ENCODE data around the gene INPP5D.
"Not testable (repeated sequence)": the region's sequence is repeated elsewhere in the genome, so short reads cannot be mapped to it uniquely, and the experiment has no call there.

INPP5D gene

GRCh38 chr2:233185963-233186362, 125.8 kb downstream of the INPP5D start:
- H3K27ac ChIP-seq, result no peak overlapping the region
- no peak for TF ChIP-seq CTCF (conservative IDR thresholded peaks at IDR 0.05)

GRCh38 chr2:233186851-233187250, 126.7 kb downstream of the INPP5D start:
- no peak overlapping the region for H3K27ac ChIP-seq
- TF ChIP-seq CTCF (conservative IDR thresholded peaks at IDR 0.05), result no peak

GRCh38 chr2:233189025-233189424, 128.9 kb downstream of the INPP5D start:
- H3K27ac ChIP-seq, result no peak overlapping the region
- no peak for TF ChIP-seq CTCF (conservative IDR thresholded peaks at IDR 0.05)

- H3K27ac ChIP-seq, result not testable (repeated sequence)
Observed at GRCh38 chr2:233191016-233191415, 130.9 kb downstream of the INPP5D start.

GRCh38 chr2:233193738-233194137, 133.6 kb downstream of the INPP5D start:
- H3K27ac ChIP-seq, result no peak overlapping the region
- no peak for TF ChIP-seq CTCF (conservative IDR thresholded peaks at IDR 0.05)

- TF ChIP-seq CTCF (conservative IDR thresholded peaks at IDR 0.05), result no peak
- no peak overlapping the region for H3K27ac ChIP-seq
Observed at GRCh38 chr2:233195027-233195426, 134.9 kb downstream of the INPP5D start.

GRCh38 chr2:233197022-233197421, 136.9 kb downstream of the INPP5D start:
- no peak for TF ChIP-seq CTCF (conservative IDR thresholded peaks at IDR 0.05)
- no peak overlapping the region for H3K27ac ChIP-seq

- no peak for TF ChIP-seq CTCF (conservative IDR thresholded peaks at IDR 0.05)
Observed at GRCh38 chr2:233198026-233198425, 137.9 kb downstream of the INPP5D start.

More at GRCh38 chr2:233198026-233198425, 137.9 kb downstream of the INPP5D start:
- no peak overlapping the region for H3K27ac ChIP-seq
